K562 (cell line): Measurements from ENCODE around the gene ZDHHC14. TPM values are rescaled to one million over a fixed set of nuclear protein-coding genes. Genes with fewer than 3 reads are reported as not detected.
A peak's percentile ranks its signal among the peaks of the same experiment; 100 is the strongest.

Experiments
- ATAC-seq: fragments of 200-7000 bp; cut with Tn5 transposase; 3 replicates; pipeline ENCODE4 v1.9.1; 2020; ENCODE audit warnings: moderate library complexity
- BruUV-seq: library from RNA; stranded (reverse); fragments of 400-500 nt; replicated peaks from 2 replicates; lab custom pipeline; 2021; lab: Mats Ljungman, UMichigan
- CTCF ChIA-PET: fragments of 300-600 bp; formaldehyde crosslinking; extraction: SDS; loops from one replicate; lab custom pipeline; 2021; ENCODE audit warnings: low intra/inter-chr PET ratio; lab: Yijun Ruan, JAX
- POLR2A ChIA-PET: fragments of 300-600, 350-650 bp; sonication (Branson Sonifier 250); formaldehyde crosslinking; extraction: SDS; loops from one replicate; lab custom pipeline; 2021; ENCODE audit warnings: antibody characterized with exemption, inconsistent platforms; lab: Yijun Ruan, JAX
- DNase-seq, 4 experiments: peaks; one replicate each; pipeline versions ENCODE4 v3.0.0 to v3.0.0-alpha.2; 2011 to 2018; ENCODE audit warnings: low spot score in 3 of 4, mixed read lengths in 3 of 4; ENCODE audit errors: extremely low read depth in 1 of 4
- FAIRE-seq: peaks from 2 replicates; lab custom pipeline; 2011; peaks lifted over from hg19 to GRCh38; lab: Jason Lieb, UNC
- H2AFZ ChIP-seq: 2 replicates; pipeline ENCODE4 v1.6.0; 2011; ENCODE audit warnings: low read depth, low read length, control low read depth, inconsistent platforms
- H3K27ac ChIP-seq: fragments of 200-600 bp; 3 replicates; pipeline ENCODE4 v1.8.0; 2011; ENCODE audit warnings: low read depth, mild to moderate bottlenecking, control low read depth, inconsistent platforms, low read length, moderate library complexity, mixed read lengths; ENCODE audit errors: extremely low read depth
- H3K27me3 ChIP-seq, 2 experiments: fragments of 300-600 bp in 1 of 2; 2 replicates in 1 of 2; 3 replicates in 1 of 2; pipeline versions ENCODE4 v1.6.0 to v1.8.0; 2011; ENCODE audit warnings: inconsistent platforms in 2 of 2, low read length in 2 of 2, mild to moderate bottlenecking in 1 of 2, mixed read lengths in 1 of 2, moderate library complexity in 1 of 2; ENCODE audit not compliant: control insufficient read depth in 2 of 2, insufficient read depth in 2 of 2
- H3K36me3 ChIP-seq: fragments of 300-600 bp; 3 replicates; pipeline ENCODE4 v1.8.0; 2011; ENCODE audit warnings: mild to moderate bottlenecking, low read length, inconsistent platforms; ENCODE audit not compliant: control insufficient read depth, insufficient read depth
- H3K4me1 ChIP-seq, 2 experiments: fragments of 200-600 bp in 1 of 2; replicated peaks in 1 of 2; 2 replicates in 1 of 2; 3 replicates in 1 of 2; pipeline versions ENCODE4 v1.5.1 to v1.8.0; 2011; ENCODE audit warnings: inconsistent platforms in 2 of 2, low read length in 2 of 2, mild to moderate bottlenecking in 1 of 2, mixed read lengths in 1 of 2, moderate library complexity in 1 of 2; ENCODE audit not compliant: control insufficient read depth in 2 of 2, insufficient read depth in 2 of 2
- H3K4me2 ChIP-seq: 2 replicates; pipeline ENCODE4 v1.6.1; 2011; ENCODE audit warnings: low read length, control low read depth, inconsistent platforms, mixed read lengths; ENCODE audit not compliant: insufficient read depth
- H3K4me3 ChIP-seq: fragments of 200-600 bp; sonication (generic), shearing (Covaris generic); 2 replicates; pipeline ENCODE4 v1.5.1; 2016; ENCODE audit warnings: control low read depth, inconsistent platforms
- H3K79me2 ChIP-seq: fragments of 200-600 bp; 3 replicates; pipeline ENCODE4 v1.8.0; 2011; ENCODE audit warnings: low read length, inconsistent platforms; ENCODE audit not compliant: control insufficient read depth, insufficient read depth
- H3K9ac ChIP-seq, 2 experiments: 2 replicates each; pipeline versions ENCODE4 v1.6.0 to v1.6.1; 2011; ENCODE audit warnings: low read depth in 2 of 2, low read length in 2 of 2, control low read depth in 1 of 2, inconsistent platforms in 1 of 2, mild to moderate bottlenecking in 1 of 2, mixed read lengths in 1 of 2; ENCODE audit not compliant: insufficient read depth in 1 of 2
- H3K9me1 ChIP-seq: one replicate; pipeline ENCODE4 v1.6.0; 2011; ENCODE audit warnings: inconsistent platforms, mild to moderate bottlenecking, low read length, moderate library complexity; ENCODE audit not compliant: control insufficient read depth, insufficient read depth
- H3K9me3 ChIP-seq: replicated peaks from 2 replicates; pipeline ENCODE4 v1.5.1; 2011; ENCODE audit warnings: low read depth, low read length, inconsistent platforms; ENCODE audit not compliant: control insufficient read depth, insufficient read depth
- H4K20me1 ChIP-seq: replicated peaks from 2 replicates; pipeline ENCODE4 v1.6.1; 2011; ENCODE audit warnings: low read length, inconsistent platforms, mixed read lengths; ENCODE audit not compliant: control insufficient read depth, insufficient read depth
- CBFA2T3 ChIP-seq: fragments of 450-650 bp; IDR thresholded peaks from 2 replicates; pipeline ENCODE4 v1.6.1; 2017
- CBX1 ChIP-seq: sonication (generic); IDR thresholded peaks from 2 replicates; pipeline ENCODE4 v1.6.1; 2016; ENCODE audit warnings: antibody characterized with exemption, low read depth, mild to moderate bottlenecking
- FOXK2 ChIP-seq, 2 experiments: fragments of 450-650 bp; IDR thresholded peaks in 1 of 2; conservative IDR thresholded peaks in 1 of 2; 2 replicates each; pipeline ENCODE4 v1.6.1; 2016; ENCODE audit warnings: low read depth in 2 of 2, mild to moderate bottlenecking in 1 of 2
- HDGF ChIP-seq: fragments of 450-650 bp; IDR thresholded peaks from 2 replicates; pipeline ENCODE4 v1.6.1; 2016
- MTA2 ChIP-seq: fragments of 450-650 bp; IDR thresholded peaks from 2 replicates; pipeline ENCODE4 v1.6.1; 2016; ENCODE audit warnings: low read depth
- NFE2 ChIP-seq: IDR thresholded peaks from 2 replicates; pipeline ENCODE4 v1.6.1; 2014; ENCODE audit warnings: antibody characterized with exemption, low read depth
- RNF2 ChIP-seq: sonication (generic); IDR thresholded peaks from 2 replicates; pipeline ENCODE4 v1.6.1; 2016
- SETDB1 ChIP-seq: IDR thresholded peaks from one replicate; pipeline ENCODE4 v1.6.1; 2012; ENCODE audit warnings: low read length, control low read depth, inconsistent platforms
- SRSF3 ChIP-seq: fragments of 200-400 bp; formaldehyde crosslinking; IDR thresholded peaks from 2 replicates; pipeline ENCODE4 v1.6.1; 2016; ENCODE audit warnings: mild to moderate bottlenecking, low read length, moderate library complexity; ENCODE audit not compliant: insufficient read depth
- ZNF57 ChIP-seq: fragments of 450-650 bp; formaldehyde crosslinking; IDR thresholded peaks from 2 replicates; pipeline ENCODE4 v1.4.0; 2020; ENCODE audit warnings: mild to moderate bottlenecking, moderate library complexity
- WGBS: fragments of 100-300 bp; shearing (Covaris generic); methylation state at CpG from one replicate; pipeline ENCODE4 v1.1.6; 2016; ENCODE audit warnings: low coverage, mixed read lengths; ENCODE audit not compliant: insufficient coverage; ENCODE audit errors: missing lambda C conversion rate; 5-methylcytosine and 5-hydroxymethylcytosine counted together
- in situ Hi-C: fragments of 300-500 bp; cut with MboI; formaldehyde crosslinking; loops from 4 replicates; pipeline ENCODE4 v1.15.0; 2018; ENCODE audit warnings: inconsistent platforms, mixed read lengths
- intact Hi-C: fragments of 100-400 bp; cut with micrococcal nuclease; formaldehyde crosslinking; loops from 2 replicates; pipeline ENCODE4 v1.14.2; 2022
- polyA plus RNA-seq, 8 experiments: library from polyadenylated mRNA; depleted of rRNA in 4 of 8; stranded (reverse) in 5 of 8; unstranded in 3 of 8; fragments of >200 nt; fragmentation: Nextera tagmentation in 2 of 8; fragmentation: Illumina TruSeq in 1 of 8; extraction: Ambion mirVana in 2 of 8; extraction: Trizol in 1 of 8; gene quantifications; 2 replicates each; pipeline versions ENCODE4 v1.2.1 to v1.2.3, GENCODE V29; 2011 to 2014; ENCODE audit warnings: inconsistent platforms in 1 of 8, missing spikeins in 1 of 8
- total RNA-seq, 7 experiments: library from RNA; depleted of rRNA in 6 of 7; stranded (reverse); fragments of >200 nt in 6 of 7; fragmentation: Illumina TruSeq in 2 of 7; extraction: Trizol in 2 of 7; gene quantifications; 2 replicates each; pipeline versions ENCODE4 v1.2.1 to v1.2.3, GENCODE V29; 2011 to 2021; ENCODE audit warnings: low replicate concordance in 1 of 7
- TF ChIP-seq, protein P1 (sequence below): fragments of 450-650 bp; IDR thresholded peaks from 2 replicates; pipeline ENCODE4 v1.6.1; 2017; ENCODE audit warnings: antibody characterized with exemption, mild to moderate bottlenecking
- TF ChIP-seq, protein P2 (sequence below): fragments of 450-650 bp; IDR thresholded peaks from 2 replicates; pipeline ENCODE4 v1.7.0; 2016; ENCODE audit warnings: borderline replicate concordance
- TF ChIP-seq, protein P3 (sequence below): fragments of 450-650 bp; formaldehyde crosslinking; IDR thresholded peaks from 2 replicates; pipeline ENCODE4 v1.4.0; 2020; ENCODE audit warnings: mild to moderate bottlenecking, moderate library complexity
- TF ChIP-seq, protein P4 (sequence below), 2 experiments: fragments of 250-450 bp in 1 of 2; fragments of 450-650 bp in 1 of 2; sonication (Bioruptor Pico) in 1 of 2; IDR thresholded peaks; 2 replicates each; pipeline versions ENCODE4 v1.6.1 to v1.8.0; 2016 to 2021; ENCODE audit warnings: mild to moderate bottlenecking in 2 of 2, moderate library complexity in 2 of 2, missing compliant biosample characterization in 1 of 2, missing genetic modification characterization in 1 of 2

ZDHHC14 gene
- total and polyA plus RNA-seq, 9 of the 15 experiments (the other 6 are each of a cell fraction or from before 2014, with no cell fraction given): 0.92 to 23.1 (median 13.8) TPM

GRCh38 chr6:157512382-157512682, 131.3 kb downstream of the ZDHHC14 start:
- Histone ChIP-seq H4K20me1 (no peaks in the 10 kb centered on the region), H3K4me3 (no peak overlapping the region), H3K4me2 (peak overlapping the region; percentile 30; the same call in 1 of the 2 replicates), H3K27me3 (no peaks in the 10 kb centered on the region), H3K4me1 (peaks cover 41 to 47% of the 10 kb centered on the region in 2 experiments; a peak in 4 of 5 replicates), H3K36me3 (peaks cover 3% of the 10 kb centered on the region; the same call in 1 of the 3 replicates), H3K9ac (peak overlapping the region; percentile 14 to 70), H3K9me1 (no peaks in the 10 kb centered on the region), H3K79me2 (peaks cover 38% of the 10 kb centered on the region), H3K27ac (peak overlapping the region; percentile 98), H3K9me3 (no peaks in the 10 kb centered on the region), H2AFZ (peak overlapping the region; percentile 49)
- no peak for FAIRE-seq
- in situ Hi-C loops (no loop called here), intact Hi-C loops (loop anchor here (10.0 kb wide), 1 partner anchor 1868 kb away; no protein-coding TSS in a partner anchor)
- DNase-seq: peak in 1 of 4 experiments; percentile 35
- ChIA-PET CTCF (no interaction called here), POLR2A (interaction anchor here (1.1 to 2.8 kb wide), 3 partner anchors 10 to 189 kb away, joined by 3 to 21 read pairs (median 5); partner anchors contain the start of gene TMEM242)
- no TSS peak for BruUV-seq
- 55% methylated on average over 5 of the region's 5 CpGs for WGBS
- ATAC-seq: no peak
- TF ChIP-seq SRSF3: no peak
- TF ChIP-seq, protein P1, sequence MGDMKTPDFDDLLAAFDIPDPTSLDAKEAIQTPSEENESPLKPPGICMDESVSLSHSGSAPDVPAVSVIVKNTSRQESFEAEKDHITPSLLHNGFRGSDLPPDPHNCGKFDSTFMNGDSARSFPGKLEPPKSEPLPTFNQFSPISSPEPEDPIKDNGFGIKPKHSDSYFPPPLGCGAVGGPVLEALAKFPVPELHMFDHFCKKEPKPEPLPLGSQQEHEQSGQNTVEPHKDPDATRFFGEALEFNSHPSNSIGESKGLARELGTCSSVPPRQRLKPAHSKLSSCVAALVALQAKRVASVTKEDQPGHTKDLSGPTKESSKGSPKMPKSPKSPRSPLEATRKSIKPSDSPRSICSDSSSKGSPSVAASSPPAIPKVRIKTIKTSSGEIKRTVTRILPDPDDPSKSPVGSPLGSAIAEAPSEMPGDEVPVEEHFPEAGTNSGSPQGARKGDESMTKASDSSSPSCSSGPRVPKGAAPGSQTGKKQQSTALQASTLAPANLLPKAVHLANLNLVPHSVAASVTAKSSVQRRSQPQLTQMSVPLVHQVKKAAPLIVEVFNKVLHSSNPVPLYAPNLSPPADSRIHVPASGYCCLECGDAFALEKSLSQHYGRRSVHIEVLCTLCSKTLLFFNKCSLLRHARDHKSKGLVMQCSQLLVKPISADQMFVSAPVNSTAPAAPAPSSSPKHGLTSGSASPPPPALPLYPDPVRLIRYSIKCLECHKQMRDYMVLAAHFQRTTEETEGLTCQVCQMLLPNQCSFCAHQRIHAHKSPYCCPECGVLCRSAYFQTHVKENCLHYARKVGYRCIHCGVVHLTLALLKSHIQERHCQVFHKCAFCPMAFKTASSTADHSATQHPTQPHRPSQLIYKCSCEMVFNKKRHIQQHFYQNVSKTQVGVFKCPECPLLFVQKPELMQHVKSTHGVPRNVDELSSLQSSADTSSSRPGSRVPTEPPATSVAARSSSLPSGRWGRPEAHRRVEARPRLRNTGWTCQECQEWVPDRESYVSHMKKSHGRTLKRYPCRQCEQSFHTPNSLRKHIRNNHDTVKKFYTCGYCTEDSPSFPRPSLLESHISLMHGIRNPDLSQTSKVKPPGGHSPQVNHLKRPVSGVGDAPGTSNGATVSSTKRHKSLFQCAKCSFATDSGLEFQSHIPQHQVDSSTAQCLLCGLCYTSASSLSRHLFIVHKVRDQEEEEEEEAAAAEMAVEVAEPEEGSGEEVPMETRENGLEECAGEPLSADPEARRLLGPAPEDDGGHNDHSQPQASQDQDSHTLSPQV: peak; percentile 58
- TF ChIP-seq, protein P2, sequence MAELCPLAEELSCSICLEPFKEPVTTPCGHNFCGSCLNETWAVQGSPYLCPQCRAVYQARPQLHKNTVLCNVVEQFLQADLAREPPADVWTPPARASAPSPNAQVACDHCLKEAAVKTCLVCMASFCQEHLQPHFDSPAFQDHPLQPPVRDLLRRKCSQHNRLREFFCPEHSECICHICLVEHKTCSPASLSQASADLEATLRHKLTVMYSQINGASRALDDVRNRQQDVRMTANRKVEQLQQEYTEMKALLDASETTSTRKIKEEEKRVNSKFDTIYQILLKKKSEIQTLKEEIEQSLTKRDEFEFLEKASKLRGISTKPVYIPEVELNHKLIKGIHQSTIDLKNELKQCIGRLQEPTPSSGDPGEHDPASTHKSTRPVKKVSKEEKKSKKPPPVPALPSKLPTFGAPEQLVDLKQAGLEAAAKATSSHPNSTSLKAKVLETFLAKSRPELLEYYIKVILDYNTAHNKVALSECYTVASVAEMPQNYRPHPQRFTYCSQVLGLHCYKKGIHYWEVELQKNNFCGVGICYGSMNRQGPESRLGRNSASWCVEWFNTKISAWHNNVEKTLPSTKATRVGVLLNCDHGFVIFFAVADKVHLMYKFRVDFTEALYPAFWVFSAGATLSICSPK: no peak
- TF ChIP-seq HDGF: peak; percentile 37; the same call in 1 of the 2 replicates
- peak; percentile 25 for TF ChIP-seq CBFA2T3
- TF ChIP-seq RNF2: no peak
- TF ChIP-seq, protein P3, sequence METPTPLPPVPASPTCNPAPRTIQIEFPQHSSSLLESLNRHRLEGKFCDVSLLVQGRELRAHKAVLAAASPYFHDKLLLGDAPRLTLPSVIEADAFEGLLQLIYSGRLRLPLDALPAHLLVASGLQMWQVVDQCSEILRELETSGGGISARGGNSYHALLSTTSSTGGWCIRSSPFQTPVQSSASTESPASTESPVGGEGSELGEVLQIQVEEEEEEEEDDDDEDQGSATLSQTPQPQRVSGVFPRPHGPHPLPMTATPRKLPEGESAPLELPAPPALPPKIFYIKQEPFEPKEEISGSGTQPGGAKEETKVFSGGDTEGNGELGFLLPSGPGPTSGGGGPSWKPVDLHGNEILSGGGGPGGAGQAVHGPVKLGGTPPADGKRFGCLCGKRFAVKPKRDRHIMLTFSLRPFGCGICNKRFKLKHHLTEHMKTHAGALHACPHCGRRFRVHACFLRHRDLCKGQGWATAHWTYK: no peak
- no peak for TF ChIP-seq MTA2
- TF ChIP-seq CBX1: no peak
- TF ChIP-seq NFE2: no peak
- TF ChIP-seq, protein P4, sequence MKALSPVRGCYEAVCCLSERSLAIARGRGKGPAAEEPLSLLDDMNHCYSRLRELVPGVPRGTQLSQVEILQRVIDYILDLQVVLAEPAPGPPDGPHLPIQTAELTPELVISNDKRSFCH (CRISPR knock-in tag; IDR thresholded peaks at IDR 0.05): no peak
- TF ChIP-seq, protein P4 (tag; IDR thresholded peaks at IDR 0.05): peak; percentile 33; the same call in 1 of the 2 replicates
- no peak for TF ChIP-seq SETDB1
- TF ChIP-seq FOXK2 (conservative IDR thresholded peaks at IDR 0.05 in 1 of 2, IDR thresholded peaks at IDR 0.05 in 1 of 2; ENCODE audit: low read depth in 2 of 2): no peak
- TF ChIP-seq ZNF57: no peak
